Hematopoietic multipotent progenitor cell treated with erythropoietin and hydrocortisone succinate and interleukin-3 and kit ligand, for 15 days (in vitro differentiated cells): ENCODE data around the gene EXOC3.
A peak's percentile ranks its signal among the peaks of the same experiment; 100 is the strongest.

ENCODE experiments used
- DNase-seq: peaks from one replicate; pipeline ENCODE4 v3.0.0-alpha.2; 2015; ENCODE audit warnings: low spot score

The EXOC3 gene

DNA sequence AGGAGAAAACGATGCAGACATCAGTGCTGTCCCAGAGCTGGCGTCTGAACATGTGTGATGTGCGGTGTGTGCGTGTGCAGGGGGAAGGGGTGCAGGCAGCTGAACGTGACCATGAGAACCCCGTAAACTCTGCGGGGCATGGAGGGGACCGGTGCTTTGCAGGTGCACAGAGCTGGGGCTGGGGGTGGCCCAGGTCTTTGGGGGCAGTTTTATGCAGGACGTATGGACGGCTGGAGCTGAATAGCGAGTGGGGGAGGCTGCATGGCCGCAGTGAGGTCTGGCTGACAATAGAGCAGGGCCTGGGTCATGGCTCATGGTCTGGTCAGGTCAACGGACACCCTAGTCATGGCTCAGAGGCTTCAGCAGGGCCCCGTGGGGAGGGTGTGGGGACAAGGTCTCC lies 3.3 kb upstream of the EXOC3 start:
- DNase-seq = no peak

DNA sequence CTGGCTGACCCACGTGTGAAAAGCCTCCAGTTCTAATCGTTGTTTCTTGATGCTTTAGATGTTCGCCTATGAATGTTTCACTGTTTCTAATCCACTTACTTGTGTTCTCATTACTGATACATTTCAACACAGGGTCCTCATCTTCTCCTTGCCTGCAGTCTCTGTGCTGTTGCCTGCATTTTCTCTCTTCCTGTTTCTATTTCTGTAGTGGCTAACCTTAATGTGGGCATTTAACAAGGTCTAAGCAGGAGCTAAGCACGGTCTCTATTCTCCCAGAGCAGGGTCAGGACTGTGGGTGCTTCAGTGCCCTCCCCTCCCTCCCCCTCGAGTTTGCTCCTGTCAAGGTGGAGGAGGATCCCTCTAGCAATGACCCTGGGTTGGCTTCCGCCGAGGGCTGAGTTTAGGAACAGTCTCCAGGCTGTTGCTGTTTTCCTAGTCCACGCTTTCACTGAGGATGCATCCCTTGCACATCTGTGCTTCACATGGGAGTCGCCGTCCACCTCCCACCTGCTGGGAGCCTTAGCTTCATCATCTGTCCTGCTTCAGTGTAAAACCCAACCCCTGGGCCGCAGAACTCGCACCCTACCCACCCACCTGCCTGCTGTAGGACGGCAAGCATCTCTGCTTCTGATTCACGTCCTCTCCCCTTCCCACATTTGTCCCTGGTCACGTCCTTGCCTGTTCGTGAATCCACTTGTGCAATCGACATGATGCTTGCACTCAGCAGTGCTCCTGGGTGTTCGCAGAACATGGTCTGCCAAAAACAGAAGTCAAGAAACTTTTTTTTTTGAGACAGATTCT lies 2.4 kb upstream of the EXOC3 start:
- no peak for DNase-seq

DNA sequence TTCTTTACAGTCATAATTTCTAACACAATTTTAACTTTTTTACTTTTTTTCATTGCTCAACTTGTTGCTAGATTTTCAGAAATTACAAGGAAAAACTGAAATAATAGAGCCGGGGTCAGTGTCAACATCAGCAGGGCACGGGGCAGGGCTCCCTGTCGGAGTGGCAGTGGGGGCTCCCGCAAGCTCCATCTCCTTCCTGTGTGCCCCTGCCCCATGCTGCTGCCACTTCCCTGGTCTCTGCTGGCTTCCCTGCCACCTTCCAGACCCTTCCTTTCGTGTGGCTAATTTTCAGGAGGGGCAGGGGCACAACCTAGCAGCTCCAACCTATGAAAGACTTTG lies 1.0 kb upstream of the EXOC3 start:
- DNase-seq = no peak

DNA sequence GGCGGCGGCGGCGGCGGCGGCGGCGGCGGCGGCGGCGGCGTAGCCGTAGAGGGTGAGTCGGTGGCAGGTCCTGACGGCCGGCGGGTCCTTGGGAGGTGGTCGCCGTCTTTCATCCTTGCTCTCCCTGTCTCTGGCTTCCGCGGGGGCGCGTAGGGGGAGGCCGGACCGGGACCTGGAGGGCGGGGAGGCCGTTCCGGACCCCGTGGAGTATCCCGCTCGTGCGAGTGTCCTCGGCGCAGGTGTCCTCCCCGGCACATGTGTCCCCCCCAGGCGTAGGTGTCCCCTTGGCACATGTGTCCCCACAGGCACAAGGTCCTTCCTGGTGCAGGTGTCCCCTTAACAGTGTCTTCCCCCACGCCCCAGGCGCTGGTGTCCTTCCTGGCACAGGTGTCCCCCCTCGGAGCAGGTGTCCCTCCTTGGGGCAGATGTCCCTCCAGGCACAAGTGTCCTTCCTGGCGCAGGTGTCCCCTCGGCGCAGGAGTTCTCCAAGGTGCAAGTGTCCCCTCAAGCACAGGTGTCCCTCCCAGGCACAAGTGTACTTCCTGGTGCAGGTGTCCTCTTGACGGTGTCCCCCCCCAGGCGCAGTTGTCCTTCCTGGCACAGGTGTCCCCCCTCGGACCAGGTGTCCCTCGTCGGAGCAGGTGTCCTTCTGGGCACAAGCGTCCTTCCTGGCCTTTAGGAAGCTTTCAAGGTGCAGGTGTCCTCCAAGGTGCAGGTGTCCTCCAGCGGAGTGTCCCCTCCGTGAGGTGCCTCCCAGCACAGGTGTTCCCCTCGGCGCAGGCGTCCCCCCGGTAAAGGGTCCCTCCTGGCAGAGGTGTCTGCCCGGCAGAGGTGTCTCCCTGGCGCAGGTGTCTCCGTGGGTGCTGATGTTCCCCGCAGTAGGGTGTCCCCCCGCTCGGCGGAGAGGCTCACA lies 519 bp downstream of the EXOC3 start:
- DNase-seq = peak; percentile 7

DNA sequence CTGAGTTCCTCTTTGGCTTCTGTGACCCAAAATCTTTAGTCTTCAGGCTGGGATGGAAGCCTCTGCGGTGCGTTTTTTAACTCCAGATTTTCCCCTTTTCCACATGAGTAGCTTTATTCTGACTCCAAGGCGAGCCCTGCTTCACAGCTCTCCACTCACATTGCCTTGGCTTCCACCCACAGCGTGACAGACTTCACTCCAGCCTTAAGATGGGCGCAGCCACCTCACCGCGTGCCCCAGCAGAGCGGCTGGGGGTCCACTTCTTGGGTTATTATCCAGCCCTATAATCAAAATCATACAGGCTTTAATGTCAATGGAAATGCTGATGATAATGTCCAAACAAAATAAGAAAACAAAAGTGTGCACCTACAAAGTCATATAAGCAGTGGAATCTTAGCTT lies 1.2 kb downstream of the EXOC3 start:
- DNase-seq = no peak

DNA sequence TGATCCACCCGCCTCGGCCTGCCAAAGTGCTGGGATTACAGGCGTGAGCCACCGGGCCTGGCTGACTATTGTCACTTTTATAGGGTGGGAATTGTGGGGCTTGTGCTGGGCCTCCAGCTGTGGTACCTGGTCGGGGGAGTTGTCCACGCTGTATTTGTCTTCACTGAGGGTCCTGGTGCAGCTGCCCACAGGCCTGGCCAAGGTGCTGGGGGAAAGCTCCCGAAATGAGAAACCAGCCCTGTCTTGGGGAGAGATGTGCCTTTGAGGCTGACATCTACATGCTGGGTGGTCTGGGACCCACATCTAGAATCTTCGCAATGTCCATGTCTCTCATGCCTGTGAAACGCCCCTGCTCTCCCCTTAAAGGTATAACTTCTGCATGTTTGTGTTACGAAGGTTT lies 2.6 kb downstream of the EXOC3 start:
- no peak for DNase-seq

DNA sequence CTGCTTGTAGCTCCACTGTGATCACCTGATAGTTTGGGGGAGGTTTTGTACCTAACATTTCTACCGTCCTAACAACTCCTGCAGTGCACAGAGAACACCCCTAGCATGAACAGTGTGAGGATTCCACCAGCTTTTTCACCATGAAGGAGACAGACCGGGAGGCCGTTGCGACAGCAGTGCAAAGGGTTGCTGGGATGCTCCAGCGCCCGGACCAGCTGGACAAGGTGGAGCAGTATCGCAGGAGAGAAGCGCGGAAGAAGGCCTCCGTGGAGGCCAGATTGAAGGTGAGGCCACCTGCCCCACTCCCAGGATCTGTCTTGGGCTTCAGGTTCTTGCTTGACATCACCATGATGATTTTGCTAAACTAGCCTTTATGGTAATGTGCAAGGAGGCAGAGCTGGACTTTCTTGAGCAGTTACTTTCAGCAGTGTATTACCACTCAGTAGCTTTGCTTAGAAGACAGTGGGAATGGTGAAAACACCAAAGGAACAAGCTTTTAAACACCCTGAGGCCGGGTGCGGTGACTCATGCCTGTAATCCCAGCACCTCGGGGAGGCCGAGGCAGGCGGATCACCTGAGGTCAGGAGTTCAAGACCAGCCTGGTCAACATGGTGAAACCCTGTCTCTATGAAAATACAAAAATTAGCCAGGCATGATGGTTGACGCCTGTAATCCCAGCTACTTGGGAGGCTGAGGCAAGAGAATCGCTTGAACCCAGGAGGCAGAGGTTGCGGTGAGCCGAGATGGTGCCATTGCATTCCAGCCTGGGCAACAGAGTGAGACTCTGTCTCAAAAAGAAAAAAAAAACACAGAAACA lies 3.3 kb downstream of the EXOC3 start:
- DNase-seq = no peak

DNA sequence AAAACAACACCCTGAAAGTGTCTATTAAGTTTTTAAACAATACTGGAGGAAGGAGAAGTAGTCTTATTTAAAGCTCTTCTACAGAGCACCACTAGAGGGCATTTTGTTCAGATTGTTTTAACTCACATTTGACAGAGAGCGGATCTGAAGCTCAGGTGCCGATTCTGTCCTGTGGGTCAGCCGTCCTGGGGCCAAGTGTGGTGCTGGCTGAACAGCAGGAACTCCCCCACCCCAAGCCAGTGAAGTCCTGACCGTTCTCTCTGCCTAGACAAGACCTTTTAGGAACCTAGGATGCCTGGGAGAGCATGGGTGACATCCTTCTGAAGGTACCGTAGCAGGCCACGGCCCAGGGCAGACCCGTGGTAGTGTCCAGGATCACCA lies 3.9 kb downstream of the EXOC3 start:
- DNase-seq = peak; percentile 49

DNA sequence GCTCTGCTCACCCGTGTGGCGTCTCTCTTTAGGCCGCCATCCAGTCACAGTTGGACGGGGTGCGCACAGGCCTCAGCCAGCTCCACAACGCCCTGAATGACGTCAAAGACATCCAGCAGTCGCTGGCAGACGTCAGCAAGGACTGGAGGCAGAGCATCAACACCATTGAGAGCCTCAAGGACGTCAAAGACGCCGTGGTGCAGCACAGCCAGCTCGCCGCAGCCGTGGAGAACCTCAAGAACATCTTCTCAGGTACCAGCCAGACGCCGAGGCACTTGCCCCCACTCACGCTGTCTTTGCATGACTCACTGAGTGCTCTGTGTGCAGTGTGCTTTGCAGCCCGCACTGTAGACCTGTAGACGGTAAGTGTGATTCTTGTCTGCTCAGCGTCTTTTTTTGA lies 4.5 kb downstream of the EXOC3 start:
- no peak for DNase-seq

DNA sequence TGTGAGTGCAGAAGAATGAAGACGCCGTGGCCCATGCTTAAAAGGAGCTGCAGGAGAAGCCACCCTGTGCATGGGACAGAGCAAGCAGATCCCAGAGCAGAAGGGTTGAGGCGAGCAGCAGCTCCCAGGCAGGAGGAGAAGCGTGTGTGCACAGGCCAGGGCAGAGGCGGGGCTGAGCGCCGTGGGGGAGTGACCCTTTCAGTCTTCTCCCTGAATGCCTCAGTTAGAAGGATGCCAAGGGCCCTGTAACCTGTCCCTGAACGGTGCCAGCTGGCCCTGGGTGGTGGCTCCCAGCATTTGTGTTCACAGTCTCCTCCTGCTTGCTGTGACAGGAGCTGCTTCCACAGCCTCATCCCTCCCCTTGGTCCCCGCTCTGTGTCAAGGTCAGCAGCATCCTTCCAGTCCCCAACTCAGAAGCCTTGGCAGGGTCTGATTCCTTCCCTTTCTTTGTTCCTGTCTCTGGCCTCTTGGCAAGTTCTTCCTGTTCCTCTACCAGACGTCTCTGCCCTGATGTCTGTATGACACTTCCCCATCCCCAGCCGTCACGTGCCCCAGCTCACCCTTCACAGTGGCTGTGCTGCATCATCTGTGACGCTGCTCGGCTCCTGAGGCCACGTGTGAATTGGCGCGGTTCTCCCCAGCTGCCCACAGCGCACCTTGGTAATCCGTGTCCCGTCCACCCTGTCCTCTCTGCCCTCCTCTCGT lies 5.2 kb downstream of the EXOC3 start:
- no peak for DNase-seq

DNA sequence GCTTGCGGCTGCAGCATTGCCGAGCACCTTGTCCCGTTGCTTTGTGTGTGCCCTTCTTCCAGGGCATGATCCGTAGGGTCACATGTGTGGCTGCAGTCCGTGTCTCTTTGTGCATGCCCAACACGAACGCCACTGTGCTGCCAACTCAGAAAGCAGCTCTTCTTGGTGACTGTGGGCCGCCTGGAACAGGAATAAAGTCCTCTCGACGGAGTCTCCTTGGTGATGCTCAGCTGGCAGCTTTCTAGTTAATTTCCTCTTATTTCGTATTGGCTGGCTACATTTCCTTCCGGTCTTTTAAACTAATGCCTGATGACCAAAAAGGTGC lies 5.8 kb downstream of the EXOC3 start:
- DNase-seq = no peak

DNA sequence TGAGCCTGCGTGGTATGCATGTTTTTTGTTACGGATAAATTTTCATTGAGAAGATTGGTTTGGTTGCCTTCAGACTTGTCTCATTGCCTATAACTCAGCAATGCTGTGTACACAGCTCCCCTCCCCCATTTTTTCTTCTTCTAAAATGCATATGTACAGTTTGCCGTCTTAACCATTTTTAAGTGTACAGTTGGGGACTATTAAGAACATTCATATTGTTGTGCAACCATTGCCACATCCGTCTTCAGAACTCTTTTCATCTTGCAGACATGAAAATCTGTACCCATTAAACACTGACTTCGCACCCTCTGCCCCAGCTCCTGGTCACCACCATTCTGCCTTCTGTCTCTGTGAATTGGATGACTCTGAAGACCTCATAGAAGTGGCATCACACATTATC lies 6.2 kb downstream of the EXOC3 start:
- no peak for DNase-seq

DNA sequence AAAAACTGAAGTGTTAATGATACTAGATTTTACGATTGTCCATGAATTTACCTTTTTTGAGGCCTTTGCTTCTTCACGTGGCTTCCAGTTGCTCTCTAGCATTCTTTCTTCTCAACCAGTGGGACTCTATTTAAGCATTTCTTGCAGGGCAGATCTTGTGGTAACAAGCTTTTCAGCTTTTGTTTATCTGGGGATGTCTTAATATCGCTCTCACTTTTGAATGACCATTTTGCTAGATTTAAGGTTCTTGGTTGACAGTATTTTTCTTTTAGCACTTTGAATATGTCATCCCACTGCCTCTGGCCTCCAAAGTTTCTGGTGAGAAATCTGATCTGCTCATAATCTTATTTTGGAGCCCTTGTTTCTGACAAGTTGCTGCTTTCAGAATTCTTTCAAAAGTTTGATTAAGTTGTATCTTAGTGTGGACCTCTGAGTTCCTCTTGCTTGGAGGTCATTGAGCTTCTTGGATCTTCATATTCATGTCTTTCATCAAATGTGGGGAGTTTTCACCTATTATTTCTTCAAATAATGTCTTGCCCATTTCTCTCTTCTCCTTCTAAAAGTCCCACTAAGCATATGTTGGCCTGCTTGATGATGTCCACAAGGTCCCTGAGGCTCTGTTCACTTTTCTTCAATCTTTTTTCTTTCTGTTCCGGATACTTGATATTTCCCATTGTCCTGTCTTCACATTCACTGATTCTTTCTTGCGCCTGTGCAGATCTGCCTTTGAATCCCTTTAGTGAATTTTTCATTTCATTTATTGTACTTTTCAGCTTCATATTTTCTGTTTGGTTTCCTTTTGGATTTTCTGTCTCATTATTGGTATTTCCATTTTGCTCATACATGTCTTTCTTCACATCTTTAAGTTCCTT lies 8.8 kb downstream of the EXOC3 start:
- DNase-seq = no peak

DNA sequence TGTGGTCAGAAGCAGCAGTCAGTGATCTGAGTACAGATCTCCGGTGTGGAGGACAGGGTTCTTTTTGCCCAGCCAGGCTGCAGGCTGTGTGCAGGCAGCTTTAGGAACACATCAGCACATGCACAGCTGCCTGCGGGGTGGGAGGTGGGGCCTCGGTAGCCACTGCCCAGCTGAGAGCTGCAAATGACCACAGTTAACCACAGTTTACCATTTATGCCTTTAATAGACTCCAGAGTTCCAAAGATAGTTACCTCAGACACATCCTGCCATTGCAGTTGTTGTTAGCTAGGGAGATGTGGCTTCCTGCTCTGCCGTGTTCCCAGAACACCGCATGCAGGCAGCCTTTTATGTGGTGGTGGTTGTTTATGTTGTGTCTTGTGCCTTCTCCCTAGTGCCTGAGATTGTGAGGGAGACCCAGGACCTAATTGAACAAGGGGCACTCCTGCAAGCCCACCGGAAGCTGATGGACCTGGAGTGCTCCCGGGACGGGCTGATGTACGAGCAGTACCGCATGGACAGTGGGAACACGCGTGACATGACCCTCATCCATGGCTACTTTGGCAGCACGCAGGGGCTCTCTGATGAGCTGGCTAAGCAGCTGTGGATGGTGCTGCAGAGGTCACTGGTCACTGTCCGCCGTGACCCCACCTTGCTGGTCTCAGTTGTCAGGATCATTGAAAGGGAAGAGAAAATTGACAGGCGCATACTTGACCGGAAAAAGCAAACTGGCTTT lies 10.2 kb downstream of the EXOC3 start:
- DNase-seq = no peak

DNA sequence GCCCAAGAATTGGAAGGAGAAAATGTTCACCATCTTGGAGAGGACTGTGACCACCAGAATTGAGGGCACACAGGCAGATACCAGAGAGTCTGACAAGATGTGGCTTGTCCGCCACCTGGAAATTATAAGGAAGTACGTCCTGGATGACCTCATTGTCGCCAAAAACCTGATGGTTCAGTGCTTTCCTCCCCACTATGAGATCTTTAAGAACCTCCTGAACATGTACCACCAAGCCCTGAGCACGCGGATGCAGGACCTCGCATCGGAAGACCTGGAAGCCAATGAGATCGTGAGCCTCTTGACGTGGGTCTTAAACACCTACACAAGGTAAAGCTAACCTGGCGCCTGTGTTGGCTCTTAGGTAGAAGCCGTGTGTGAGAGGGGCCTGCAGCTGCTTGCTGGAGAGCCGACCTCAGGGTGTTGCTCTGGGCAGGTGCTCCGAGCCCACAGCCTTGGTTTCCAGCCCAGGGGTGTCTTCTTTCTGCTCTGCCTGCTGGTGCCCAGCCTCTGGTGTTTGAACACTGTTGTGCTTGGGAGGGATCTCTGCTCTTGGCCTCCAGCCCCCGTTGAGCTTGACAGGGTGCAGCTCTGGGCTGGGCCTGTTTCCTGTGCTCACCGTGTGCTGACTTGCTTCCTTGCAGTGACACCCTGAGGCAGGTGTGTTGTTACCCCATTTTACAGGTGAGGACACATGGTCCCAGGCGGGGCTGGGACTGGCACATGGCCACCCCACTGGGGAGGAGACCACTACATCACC lies 10.9 kb downstream of the EXOC3 start:
- no peak for DNase-seq

DNA sequence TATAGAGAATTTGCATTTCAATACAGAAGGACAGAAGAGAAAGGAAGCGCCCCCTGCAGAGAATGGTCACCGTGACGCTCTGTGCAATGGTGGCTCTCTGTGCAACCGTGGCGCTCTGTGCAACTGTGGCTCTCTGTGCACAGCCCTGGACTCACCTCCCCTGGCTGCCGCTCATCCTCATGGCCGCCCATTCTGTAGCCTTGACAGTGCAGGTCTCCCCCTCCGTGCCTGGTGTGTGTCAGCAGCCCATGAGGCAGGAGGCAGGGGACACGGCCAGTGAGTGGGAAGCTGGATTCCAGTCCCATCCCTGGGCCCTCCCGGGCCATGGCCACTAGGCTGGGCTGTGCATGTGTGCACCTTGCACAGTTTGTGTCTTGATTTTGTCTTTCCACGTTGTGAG lies 12.0 kb downstream of the EXOC3 start:
- DNase-seq = no peak

DNA sequence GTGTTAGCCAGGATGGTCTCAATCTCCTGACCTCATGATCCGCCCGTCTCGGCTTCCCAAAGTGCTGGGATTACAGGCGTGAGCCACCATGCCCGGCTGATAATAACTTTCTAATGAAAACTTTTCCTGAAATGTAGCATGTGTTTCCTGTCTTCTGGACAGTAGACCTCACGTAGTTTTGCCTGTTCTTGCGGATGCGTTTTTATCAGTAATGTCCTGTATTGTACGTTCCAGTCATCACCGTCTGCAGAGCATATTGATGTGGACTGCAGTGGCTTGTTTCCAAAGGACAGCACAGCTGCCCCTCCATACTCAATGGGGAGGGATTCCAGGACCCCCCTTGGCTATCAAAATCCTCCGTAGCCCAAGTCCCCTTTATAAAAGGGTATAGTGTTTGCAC lies 12.8 kb downstream of the EXOC3 start:
- DNase-seq = no peak

DNA sequence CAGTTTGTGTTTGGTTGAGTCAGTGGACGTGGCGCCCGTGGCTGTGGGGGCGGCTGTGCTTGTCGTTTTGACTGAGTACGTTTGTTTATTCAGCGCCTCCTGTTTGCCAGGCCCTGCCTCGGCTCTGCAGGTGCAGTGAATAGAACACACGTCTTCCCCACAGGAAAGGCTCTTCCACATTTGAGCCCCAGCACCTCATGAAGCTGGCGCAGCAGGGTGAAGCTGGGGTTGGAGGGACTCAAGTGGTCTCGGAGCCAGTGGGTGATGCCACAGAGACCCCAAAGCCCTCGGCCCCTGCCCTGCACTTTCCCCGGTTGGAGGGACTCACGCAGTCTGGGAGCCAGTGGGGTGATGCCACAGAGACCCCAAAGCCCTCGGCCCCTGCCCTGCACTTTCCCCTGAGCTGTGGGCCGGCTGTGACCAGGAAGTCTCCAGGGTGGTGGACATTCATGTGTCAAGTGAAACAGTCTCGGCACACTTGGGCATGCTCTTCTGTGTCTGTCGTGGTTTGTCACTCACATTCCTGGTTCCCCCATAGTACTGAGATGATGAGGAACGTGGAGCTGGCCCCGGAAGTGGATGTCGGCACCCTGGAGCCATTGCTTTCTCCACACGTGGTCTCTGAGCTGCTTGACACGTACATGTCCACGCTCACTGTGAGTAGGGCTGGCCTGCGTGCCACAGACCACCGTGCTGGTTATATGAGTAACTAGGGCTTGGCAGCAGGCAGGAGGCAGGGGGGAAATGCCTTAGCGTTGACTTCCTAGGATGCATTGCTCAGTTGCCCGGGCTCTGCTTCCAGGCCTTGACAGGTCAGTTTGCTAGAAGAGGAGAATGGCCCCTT lies 13.6 kb downstream of the EXOC3 start:
- no peak for DNase-seq
